ENCODE measurements around the gene HYAL1. TPM values are rescaled to one million over a fixed set of nuclear protein-coding genes. Genes with fewer than 3 reads are reported as not detected.
"Not testable (repeated sequence)": the region's sequence is repeated elsewhere in the genome, so short reads cannot be mapped to it uniquely, and the experiment has no call there.

The HYAL1 gene
- total RNA-seq, 2 donors from 2014 or later, result 38.1 to 40.8 TPM

DNA sequence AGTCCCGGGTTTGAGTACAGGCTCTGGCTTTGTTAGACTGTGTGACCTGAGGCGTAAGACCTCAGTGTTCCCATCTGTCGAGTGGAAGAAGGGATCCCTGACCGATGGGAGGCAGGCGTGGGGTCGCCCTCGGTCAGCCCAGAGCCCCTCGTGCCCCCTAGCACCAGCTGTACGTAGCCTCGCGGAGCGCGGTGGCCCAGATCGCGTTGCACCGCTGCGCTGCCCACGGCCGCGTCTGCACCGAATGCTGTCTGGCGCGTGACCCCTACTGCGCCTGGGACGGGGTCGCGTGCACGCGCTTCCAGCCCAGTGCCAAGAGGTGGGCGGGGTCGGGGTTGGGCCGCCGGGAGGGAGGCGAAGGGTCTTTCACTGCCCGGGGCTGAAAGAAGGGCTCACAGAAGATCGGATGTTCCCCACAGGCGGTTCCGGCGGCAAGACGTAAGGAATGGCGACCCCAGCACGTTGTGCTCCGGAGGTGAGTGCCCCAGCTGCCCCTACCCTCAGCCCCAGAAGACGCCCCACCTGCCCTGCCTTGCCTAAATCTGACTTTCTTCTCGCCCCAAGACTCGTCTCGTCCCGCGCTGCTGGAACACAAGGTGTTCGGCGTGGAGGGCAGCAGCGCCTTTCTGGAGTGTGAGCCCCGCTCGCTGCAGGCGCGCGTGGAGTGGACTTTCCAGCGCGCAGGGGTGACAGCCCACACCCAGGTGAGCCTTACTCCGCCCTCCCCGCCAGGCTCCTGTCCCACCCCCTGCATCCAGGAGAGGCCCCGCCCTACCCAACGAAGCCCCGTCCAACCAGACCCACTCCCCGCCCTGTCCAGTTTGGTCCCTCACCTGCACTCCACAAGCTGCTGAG, 28.0 kb downstream of the HYAL1 start:
- Histone ChIP-seq H3K27ac (no peak overlapping the region), H3K9me3 (no peaks in the 10 kb centered on the region), H3K4me1 (peaks cover 0 to 57% of the 10 kb centered on the region in 2 donors), H3K4me3 (peak overlapping the region in 1 of 2 donors; percentile 6), H3K27me3 (no peaks in the 10 kb centered on the region), H3K36me3 (no peaks in the 10 kb centered on the region)
- no peak for DNase-seq (ENCODE audit: low spot score)
- TF ChIP-seq, protein P1, sequence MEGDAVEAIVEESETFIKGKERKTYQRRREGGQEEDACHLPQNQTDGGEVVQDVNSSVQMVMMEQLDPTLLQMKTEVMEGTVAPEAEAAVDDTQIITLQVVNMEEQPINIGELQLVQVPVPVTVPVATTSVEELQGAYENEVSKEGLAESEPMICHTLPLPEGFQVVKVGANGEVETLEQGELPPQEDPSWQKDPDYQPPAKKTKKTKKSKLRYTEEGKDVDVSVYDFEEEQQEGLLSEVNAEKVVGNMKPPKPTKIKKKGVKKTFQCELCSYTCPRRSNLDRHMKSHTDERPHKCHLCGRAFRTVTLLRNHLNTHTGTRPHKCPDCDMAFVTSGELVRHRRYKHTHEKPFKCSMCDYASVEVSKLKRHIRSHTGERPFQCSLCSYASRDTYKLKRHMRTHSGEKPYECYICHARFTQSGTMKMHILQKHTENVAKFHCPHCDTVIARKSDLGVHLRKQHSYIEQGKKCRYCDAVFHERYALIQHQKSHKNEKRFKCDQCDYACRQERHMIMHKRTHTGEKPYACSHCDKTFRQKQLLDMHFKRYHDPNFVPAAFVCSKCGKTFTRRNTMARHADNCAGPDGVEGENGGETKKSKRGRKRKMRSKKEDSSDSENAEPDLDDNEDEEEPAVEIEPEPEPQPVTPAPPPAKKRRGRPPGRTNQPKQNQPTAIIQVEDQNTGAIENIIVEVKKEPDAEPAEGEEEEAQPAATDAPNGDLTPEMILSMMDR (IDR thresholded peaks at IDR 0.05), result no peak

DNA sequence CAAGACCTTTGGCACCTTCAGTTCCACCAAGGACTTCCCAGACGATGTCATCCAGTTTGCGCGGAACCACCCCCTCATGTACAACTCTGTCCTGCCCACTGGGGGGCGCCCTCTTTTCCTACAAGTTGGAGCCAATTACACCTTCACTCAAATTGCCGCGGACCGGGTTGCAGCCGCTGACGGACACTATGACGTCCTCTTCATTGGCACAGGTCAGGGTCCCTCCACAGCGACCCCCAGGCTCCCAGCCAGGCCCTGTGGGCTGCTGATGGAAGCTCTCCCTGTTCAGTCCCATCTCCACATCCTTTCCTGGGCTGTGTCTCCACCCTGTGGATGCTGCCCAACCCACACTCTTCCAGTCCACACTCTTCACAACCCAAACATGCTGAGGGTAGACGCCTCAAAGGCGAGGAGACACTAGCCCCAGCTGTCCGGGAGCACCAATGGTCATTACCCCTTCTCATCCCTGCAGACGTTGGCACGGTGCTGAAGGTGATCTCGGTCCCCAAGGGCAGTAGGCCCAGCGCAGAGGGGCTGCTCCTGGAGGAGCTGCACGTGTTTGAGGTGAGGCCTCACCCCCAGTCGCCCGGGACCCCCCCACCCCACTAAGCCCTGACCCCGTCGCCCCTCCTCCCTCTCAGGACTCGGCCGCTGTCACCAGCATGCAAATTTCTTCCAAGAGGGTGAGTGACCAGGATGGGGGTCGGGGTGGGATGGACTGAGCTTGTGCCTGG, 28.8 kb downstream of the HYAL1 start:
- no peaks in the 10 kb centered on the region for H3K27me3 ChIP-seq
- TF ChIP-seq, protein P1 (IDR thresholded peaks at IDR 0.05), result peak; percentile 68 to 78
- H3K36me3 ChIP-seq, result no peaks in the 10 kb centered on the region
- DNase-seq (ENCODE audit: low spot score), result no peak
- peaks cover 0 to 62% of the 10 kb centered on the region in 2 donors for H3K4me1 ChIP-seq
- H3K4me3 ChIP-seq, result no peak overlapping the region
- no peak overlapping the region for H3K27ac ChIP-seq
- H3K9me3 ChIP-seq, result no peaks in the 10 kb centered on the region

DNA sequence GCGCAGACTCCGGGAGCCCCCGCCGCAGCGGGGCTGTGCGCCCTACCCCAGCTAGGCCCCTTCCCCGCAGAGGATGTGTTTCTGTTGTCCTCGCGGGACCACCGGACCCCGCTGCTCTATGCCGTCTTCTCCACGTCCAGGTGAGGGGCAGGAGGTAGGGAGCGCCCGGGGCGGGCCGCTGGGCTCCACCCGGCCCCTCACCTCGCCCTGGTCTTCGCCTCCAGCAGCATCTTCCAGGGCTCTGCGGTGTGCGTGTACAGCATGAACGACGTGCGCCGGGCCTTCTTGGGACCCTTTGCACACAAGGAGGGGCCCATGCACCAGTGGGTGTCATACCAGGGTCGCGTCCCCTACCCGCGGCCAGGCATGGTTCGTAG, 29.7 kb downstream of the HYAL1 start:
- Histone ChIP-seq H3K4me1 (peaks cover 0 to 62% of the 10 kb centered on the region in 2 donors), H3K4me3 (peak overlapping the region in 1 of 2 donors; percentile 44), H3K36me3 (no peaks in the 10 kb centered on the region), H3K27ac (peak overlapping the region in 1 of 2 donors; percentile 58), H3K27me3 (no peaks in the 10 kb centered on the region), H3K9me3 (no peaks in the 10 kb centered on the region)
- TF ChIP-seq, protein P1 (IDR thresholded peaks at IDR 0.05), result no peak
- DNase-seq (ENCODE audit: low spot score), result no peak

DNA sequence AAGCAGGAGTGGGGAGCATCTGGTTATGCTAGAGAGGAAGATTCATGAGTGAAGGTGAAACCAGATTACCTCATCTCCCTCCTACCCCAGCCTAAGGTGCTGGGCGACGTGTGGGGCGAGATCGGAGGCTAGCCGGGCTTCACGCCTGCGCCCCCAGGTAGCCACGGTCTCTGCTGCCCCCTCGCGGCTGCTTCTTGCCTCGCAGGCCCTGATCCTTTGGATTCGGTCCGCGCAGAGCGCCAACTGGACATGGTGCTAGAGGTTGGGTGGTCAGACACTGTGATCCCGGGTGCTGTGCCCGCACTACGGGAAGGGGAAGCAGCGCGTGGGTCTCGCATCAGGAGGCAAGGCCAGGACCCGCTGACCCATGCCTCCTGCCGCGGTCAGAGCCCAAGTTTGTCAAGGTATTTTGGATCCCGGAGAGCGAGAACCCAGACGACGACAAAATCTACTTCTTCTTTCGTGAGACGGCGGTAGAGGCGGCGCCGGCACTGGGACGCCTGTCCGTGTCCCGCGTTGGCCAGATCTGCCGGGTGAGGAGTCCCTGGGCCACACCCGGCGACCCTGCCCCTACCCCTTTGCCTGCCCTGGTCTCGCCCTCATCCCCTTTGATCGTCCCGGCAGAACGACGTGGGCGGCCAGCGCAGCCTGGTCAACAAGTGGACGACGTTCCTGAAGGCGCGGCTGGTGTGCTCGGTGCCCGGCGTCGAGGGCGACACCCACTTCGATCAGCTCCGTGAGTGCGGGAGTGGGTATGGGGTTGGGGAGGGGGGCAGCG, 30.3 kb downstream of the HYAL1 start:
- H3K36me3 ChIP-seq, result no peaks in the 10 kb centered on the region
- peak overlapping the region; percentile 11 to 44 for H3K4me3 ChIP-seq
- no peaks in the 10 kb centered on the region for H3K9me3 ChIP-seq
- peak; percentile 89 for DNase-seq (ENCODE audit: low spot score)
- H3K27ac ChIP-seq, result peak overlapping the region in 1 of 2 donors; percentile 58
- H3K4me1 ChIP-seq, result peaks cover 0 to 63% of the 10 kb centered on the region in 2 donors
- TF ChIP-seq, protein P1 (IDR thresholded peaks at IDR 0.05), result peak; percentile 96 to 99
- no peaks in the 10 kb centered on the region for H3K27me3 ChIP-seq

DNA sequence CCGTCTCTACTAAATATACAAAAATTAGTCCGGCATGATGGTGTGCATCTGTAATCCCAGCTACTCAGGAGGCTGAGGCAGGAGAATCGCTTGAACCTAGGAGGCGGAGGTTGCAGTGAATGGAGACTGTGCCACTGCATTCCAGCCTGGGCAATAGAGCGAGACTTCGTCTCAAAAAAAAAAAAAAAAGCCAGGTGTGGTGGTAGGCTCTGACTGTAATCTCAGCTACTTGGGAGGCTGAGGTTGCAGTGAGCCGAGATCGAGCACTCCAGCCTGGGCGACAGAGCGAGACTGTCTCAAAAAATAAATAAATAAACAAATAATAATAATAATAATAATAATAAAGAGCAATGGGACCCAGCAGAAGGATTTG, 30.9 kb downstream of the HYAL1 start:
- peaks cover 0 to 69% of the 10 kb centered on the region in 2 donors for H3K4me1 ChIP-seq
- H3K4me3 ChIP-seq, result not testable (repeated sequence)

More for the DNA sequence above, 30.9 kb downstream of the HYAL1 start:
- H3K36me3 ChIP-seq; H3K27ac ChIP-seq; H3K27me3 ChIP-seq; H3K9me3 ChIP-seq; DNase-seq (ENCODE audit: low spot score): not testable (repeated sequence)
